DOHH2 (cell line): ENCODE data around the gene KDM6A.

Experiments
- H3F3A ChIP-seq: fragments of 200-600 bp; sonication (generic), shearing (Covaris generic); 2 replicates; pipeline ENCODE4 v1.6.0; 2016; ENCODE audit warnings: antibody characterized with exemption, mild to moderate bottlenecking; ENCODE audit not compliant: control insufficient read depth, insufficient read depth
- H3K27ac ChIP-seq: fragments of 200-600 bp; sonication (generic); 2 replicates; pipeline ENCODE4 v1.5.1; 2014; ENCODE audit warnings: low read depth, mild to moderate bottlenecking, low read length, moderate library complexity
- H3K27me3 ChIP-seq: fragments of 200-600 bp; sonication (generic); 2 replicates; pipeline ENCODE4 v1.6.1; 2014; ENCODE audit warnings: mild to moderate bottlenecking, low read length, mixed read lengths; ENCODE audit not compliant: control insufficient read depth
- H3K36me3 ChIP-seq: fragments of 200-600 bp; sonication (generic); 2 replicates; pipeline ENCODE4 v1.6.1; 2014; ENCODE audit warnings: mild to moderate bottlenecking, low read length, moderate library complexity, mixed read lengths; ENCODE audit not compliant: control insufficient read depth
- H3K4me1 ChIP-seq: fragments of 200-600 bp; sonication (generic); 2 replicates; pipeline ENCODE4 v1.6.1; 2014; ENCODE audit warnings: mild to moderate bottlenecking, low read length, mixed read lengths; ENCODE audit not compliant: control insufficient read depth
- H3K4me2 ChIP-seq: fragments of 200-600 bp; sonication (generic); 2 replicates; pipeline ENCODE4 v1.6.0; 2014; ENCODE audit warnings: mild to moderate bottlenecking, low read length, moderate library complexity
- H3K4me3 ChIP-seq: fragments of 200-600 bp; sonication (generic); 2 replicates; pipeline ENCODE4 v1.5.1; 2014; ENCODE audit warnings: mild to moderate bottlenecking, low read length, mixed read lengths
- H3K79me2 ChIP-seq: fragments of 200-600 bp; sonication (generic); 2 replicates; pipeline ENCODE4 v1.6.1; 2014; ENCODE audit warnings: mild to moderate bottlenecking, low read length, mixed read lengths; ENCODE audit not compliant: control insufficient read depth
- H3K9me2 ChIP-seq: fragments of 200-600 bp; sonication (generic); replicated peaks from 2 replicates; pipeline ENCODE4 v1.6.1; 2014; ENCODE audit warnings: mild to moderate bottlenecking, low read length, mixed read lengths; ENCODE audit not compliant: control insufficient read depth
- H3K9me3 ChIP-seq: fragments of 200-600 bp; sonication (generic); 2 replicates; pipeline ENCODE4 v1.6.1; 2014; ENCODE audit warnings: antibody characterized with exemption, low read length, mixed read lengths; ENCODE audit not compliant: control insufficient read depth, insufficient read depth
- H4K20me1 ChIP-seq: fragments of 200-600 bp; sonication (generic); 2 replicates; pipeline ENCODE4 v1.6.0; 2014; ENCODE audit warnings: low read depth, mild to moderate bottlenecking, antibody characterized with exemption, low read length, moderate library complexity; ENCODE audit not compliant: control insufficient read depth, insufficient read depth
- EZH2phosphoT487 ChIP-seq: fragments of 200-600 bp; sonication (generic); IDR thresholded peaks from 2 replicates; pipeline ENCODE4 v1.6.1; 2017; ENCODE audit warnings: borderline replicate concordance, mild to moderate bottlenecking, antibody characterized with exemption, low read length, moderate library complexity, mixed read lengths
- TF ChIP-seq, protein P1 (sequence below): fragments of 200-600 bp; sonication (generic); IDR thresholded peaks from one replicate; pipeline ENCODE4 v1.5.1; 2014; ENCODE audit warnings: antibody characterized with exemption, mild to moderate bottlenecking, low read depth, low read length; ENCODE audit not compliant: poor library complexity, severe bottlenecking

The KDM6A gene

DNA sequence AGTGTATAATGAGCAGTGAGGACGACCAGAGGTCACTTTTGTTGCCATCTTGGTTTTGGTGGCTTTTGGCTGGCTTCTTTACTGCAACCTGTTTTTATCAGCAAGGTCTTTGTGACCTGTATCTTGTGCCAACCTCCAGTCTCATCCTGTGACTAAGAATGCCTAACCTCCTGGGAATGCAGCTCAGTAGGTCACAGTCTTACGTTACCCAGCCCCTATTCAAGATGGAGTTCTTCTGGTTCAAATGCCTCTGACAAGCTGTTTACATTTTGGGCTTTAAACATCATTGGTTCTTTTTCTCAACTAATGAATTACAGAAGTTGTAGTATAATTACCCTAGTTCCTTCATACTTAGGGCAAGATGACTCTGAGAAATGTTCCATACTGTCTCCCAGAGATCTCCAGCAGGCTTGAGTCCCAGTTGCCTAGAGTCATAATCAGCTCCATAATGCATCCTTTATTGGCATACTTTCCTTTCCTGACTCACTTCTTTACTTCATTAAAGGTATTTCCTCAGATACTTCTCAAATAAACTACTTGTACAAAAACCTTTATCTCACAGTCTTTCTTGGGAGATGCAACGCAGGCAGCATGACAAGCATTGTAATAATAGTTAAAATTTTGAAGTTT is 136.5 kb downstream of the KDM6A start:
- H3K79me2 ChIP-seq = peaks cover 9% of the 10 kb centered on the region; the same call in 1 of the 2 replicates
- TF ChIP-seq, protein P1, sequence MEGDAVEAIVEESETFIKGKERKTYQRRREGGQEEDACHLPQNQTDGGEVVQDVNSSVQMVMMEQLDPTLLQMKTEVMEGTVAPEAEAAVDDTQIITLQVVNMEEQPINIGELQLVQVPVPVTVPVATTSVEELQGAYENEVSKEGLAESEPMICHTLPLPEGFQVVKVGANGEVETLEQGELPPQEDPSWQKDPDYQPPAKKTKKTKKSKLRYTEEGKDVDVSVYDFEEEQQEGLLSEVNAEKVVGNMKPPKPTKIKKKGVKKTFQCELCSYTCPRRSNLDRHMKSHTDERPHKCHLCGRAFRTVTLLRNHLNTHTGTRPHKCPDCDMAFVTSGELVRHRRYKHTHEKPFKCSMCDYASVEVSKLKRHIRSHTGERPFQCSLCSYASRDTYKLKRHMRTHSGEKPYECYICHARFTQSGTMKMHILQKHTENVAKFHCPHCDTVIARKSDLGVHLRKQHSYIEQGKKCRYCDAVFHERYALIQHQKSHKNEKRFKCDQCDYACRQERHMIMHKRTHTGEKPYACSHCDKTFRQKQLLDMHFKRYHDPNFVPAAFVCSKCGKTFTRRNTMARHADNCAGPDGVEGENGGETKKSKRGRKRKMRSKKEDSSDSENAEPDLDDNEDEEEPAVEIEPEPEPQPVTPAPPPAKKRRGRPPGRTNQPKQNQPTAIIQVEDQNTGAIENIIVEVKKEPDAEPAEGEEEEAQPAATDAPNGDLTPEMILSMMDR = no peak
- no peak for TF ChIP-seq EZH2phosphoT487
- no peak overlapping the region for H3K4me3 ChIP-seq

DNA sequence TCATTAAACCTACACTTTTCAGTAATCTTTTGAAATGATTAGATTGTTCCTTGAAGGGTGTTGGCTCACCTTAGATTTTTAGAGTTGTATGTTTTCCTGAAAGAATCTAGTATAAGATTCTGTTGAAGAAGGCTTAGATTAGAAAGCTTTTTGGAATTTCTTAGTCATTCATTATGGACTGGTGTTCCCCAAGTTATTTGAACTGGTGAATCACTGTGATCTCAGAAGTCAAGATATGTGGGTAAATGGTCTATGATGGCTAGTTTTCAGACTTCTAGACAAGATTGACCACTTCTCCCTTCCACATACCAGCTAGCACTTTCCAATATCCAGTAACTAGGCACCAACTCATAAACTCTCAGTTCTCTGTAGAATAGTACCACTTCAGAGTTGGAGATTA is 138.1 kb downstream of the KDM6A start:
- Histone ChIP-seq H3K27me3 (no peaks in the 10 kb centered on the region), H3K27ac (no peak overlapping the region), H3K4me1 (peaks cover 3% of the 10 kb centered on the region; the same call in 1 of the 2 replicates), H3K9me3 (no peaks in the 10 kb centered on the region), H3K9me2 (no peaks in the 10 kb centered on the region), H3K36me3 (no peaks in the 10 kb centered on the region), H4K20me1 (no peaks in the 10 kb centered on the region), H3F3A (no peaks in the 10 kb centered on the region), H3K79me2 (peaks cover 9% of the 10 kb centered on the region; the same call in 1 of the 2 replicates), H3K4me2 (no peak overlapping the region), H3K4me3 (no peak overlapping the region)
- no peak for TF ChIP-seq EZH2phosphoT487
- TF ChIP-seq, protein P1 = no peak

More for the DNA sequence above, 136.5 kb downstream of the KDM6A start:
- Histone ChIP-seq H3K9me2 (no peaks in the 10 kb centered on the region), H3K9me3 (no peaks in the 10 kb centered on the region), H3F3A (no peaks in the 10 kb centered on the region), H3K4me2 (no peak overlapping the region), H3K4me1 (peaks cover 3% of the 10 kb centered on the region; the same call in 1 of the 2 replicates), H3K27ac (no peak overlapping the region), H3K36me3 (no peaks in the 10 kb centered on the region), H4K20me1 (no peaks in the 10 kb centered on the region), H3K27me3 (no peaks in the 10 kb centered on the region)

DNA sequence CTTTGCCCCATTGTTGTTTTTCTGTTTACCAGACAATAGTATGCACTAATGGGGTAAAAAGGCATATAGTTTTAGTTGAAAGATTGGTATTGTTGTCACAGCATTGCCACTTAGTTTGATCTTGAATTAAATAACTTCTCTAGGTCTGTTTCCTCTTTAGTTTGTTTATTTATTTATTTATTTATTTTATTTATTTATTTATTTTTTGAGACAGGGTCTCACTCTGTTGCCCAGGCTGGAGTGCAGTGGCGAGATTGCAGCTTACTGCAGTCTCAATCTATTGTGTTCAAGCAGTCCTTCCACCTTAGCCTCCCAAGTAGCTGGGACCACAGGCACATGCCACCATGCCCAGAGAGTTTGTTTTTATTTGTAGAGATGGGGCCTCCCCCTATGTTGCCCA is 138.6 kb downstream of the KDM6A start:
- no peaks in the 10 kb centered on the region for H3F3A ChIP-seq
- peaks cover 9% of the 10 kb centered on the region; the same call in 1 of the 2 replicates for H3K79me2 ChIP-seq
- no peak for TF ChIP-seq EZH2phosphoT487
- TF ChIP-seq, protein P1 = no peak

More for the DNA sequence above, 138.6 kb downstream of the KDM6A start:
- H3K36me3 ChIP-seq = no peaks in the 10 kb centered on the region
- no peaks in the 10 kb centered on the region for H3K27me3 ChIP-seq
- no peak overlapping the region for H3K4me3 ChIP-seq
- no peaks in the 10 kb centered on the region for H3K9me2 ChIP-seq
- H4K20me1 ChIP-seq = no peaks in the 10 kb centered on the region
- no peaks in the 10 kb centered on the region for H3K9me3 ChIP-seq
- H3K27ac ChIP-seq = no peak overlapping the region
- H3K4me2 ChIP-seq = no peak overlapping the region
- H3K4me1 ChIP-seq = peaks cover 3% of the 10 kb centered on the region; the same call in 1 of the 2 replicates
